K562 (cell line): Measurements from ENCODE around the gene SCTR. TPM values are rescaled to one million over a fixed set of nuclear protein-coding genes. Genes with fewer than 3 reads are reported as not detected.

ENCODE experiments used
- ATAC-seq: fragments of 200-7000 bp; cut with Tn5 transposase; 3 replicates; pipeline ENCODE4 v1.9.1; 2020; ENCODE audit warnings: moderate library complexity
- BruUV-seq: library from RNA; stranded (reverse); fragments of 400-500 nt; replicated peaks from 2 replicates; lab custom pipeline; 2021; lab: Mats Ljungman, UMichigan
- CTCF ChIA-PET: fragments of 300-600 bp; formaldehyde crosslinking; extraction: SDS; loops from one replicate; lab custom pipeline; 2021; ENCODE audit warnings: low intra/inter-chr PET ratio; lab: Yijun Ruan, JAX
- POLR2A ChIA-PET: fragments of 300-600, 350-650 bp; sonication (Branson Sonifier 250); formaldehyde crosslinking; extraction: SDS; loops from one replicate; lab custom pipeline; 2021; ENCODE audit warnings: antibody characterized with exemption, inconsistent platforms; lab: Yijun Ruan, JAX
- DNase-seq, 4 experiments: peaks; one replicate each; pipeline versions ENCODE4 v3.0.0 to v3.0.0-alpha.2; 2011 to 2018; ENCODE audit warnings: low spot score in 3 of 4, mixed read lengths in 3 of 4; ENCODE audit errors: extremely low read depth in 1 of 4
- FAIRE-seq: peaks from 2 replicates; lab custom pipeline; 2011; peaks lifted over from hg19 to GRCh38; lab: Jason Lieb, UNC
- H2AFZ ChIP-seq: 2 replicates; pipeline ENCODE4 v1.6.0; 2011; ENCODE audit warnings: low read depth, low read length, control low read depth, inconsistent platforms
- H3K27ac ChIP-seq: fragments of 200-600 bp; 3 replicates; pipeline ENCODE4 v1.8.0; 2011; ENCODE audit warnings: low read depth, mild to moderate bottlenecking, control low read depth, inconsistent platforms, low read length, moderate library complexity, mixed read lengths; ENCODE audit errors: extremely low read depth
- H3K27me3 ChIP-seq, 2 experiments: fragments of 300-600 bp in 1 of 2; 2 replicates in 1 of 2; 3 replicates in 1 of 2; pipeline versions ENCODE4 v1.6.0 to v1.8.0; 2011; ENCODE audit warnings: inconsistent platforms in 2 of 2, low read length in 2 of 2, mild to moderate bottlenecking in 1 of 2, mixed read lengths in 1 of 2, moderate library complexity in 1 of 2; ENCODE audit not compliant: control insufficient read depth in 2 of 2, insufficient read depth in 2 of 2
- H3K36me3 ChIP-seq: fragments of 300-600 bp; 3 replicates; pipeline ENCODE4 v1.8.0; 2011; ENCODE audit warnings: mild to moderate bottlenecking, low read length, inconsistent platforms; ENCODE audit not compliant: control insufficient read depth, insufficient read depth
- H3K4me1 ChIP-seq, 2 experiments: fragments of 200-600 bp in 1 of 2; replicated peaks in 1 of 2; 2 replicates in 1 of 2; 3 replicates in 1 of 2; pipeline versions ENCODE4 v1.5.1 to v1.8.0; 2011; ENCODE audit warnings: inconsistent platforms in 2 of 2, low read length in 2 of 2, mild to moderate bottlenecking in 1 of 2, mixed read lengths in 1 of 2, moderate library complexity in 1 of 2; ENCODE audit not compliant: control insufficient read depth in 2 of 2, insufficient read depth in 2 of 2
- H3K4me2 ChIP-seq: 2 replicates; pipeline ENCODE4 v1.6.1; 2011; ENCODE audit warnings: low read length, control low read depth, inconsistent platforms, mixed read lengths; ENCODE audit not compliant: insufficient read depth
- H3K4me3 ChIP-seq: fragments of 200-600 bp; sonication (generic), shearing (Covaris generic); 2 replicates; pipeline ENCODE4 v1.5.1; 2016; ENCODE audit warnings: control low read depth, inconsistent platforms
- H3K79me2 ChIP-seq: fragments of 200-600 bp; 3 replicates; pipeline ENCODE4 v1.8.0; 2011; ENCODE audit warnings: low read length, inconsistent platforms; ENCODE audit not compliant: control insufficient read depth, insufficient read depth
- H3K9ac ChIP-seq, 2 experiments: 2 replicates each; pipeline versions ENCODE4 v1.6.0 to v1.6.1; 2011; ENCODE audit warnings: low read depth in 2 of 2, low read length in 2 of 2, control low read depth in 1 of 2, inconsistent platforms in 1 of 2, mild to moderate bottlenecking in 1 of 2, mixed read lengths in 1 of 2; ENCODE audit not compliant: insufficient read depth in 1 of 2
- H3K9me1 ChIP-seq: one replicate; pipeline ENCODE4 v1.6.0; 2011; ENCODE audit warnings: inconsistent platforms, mild to moderate bottlenecking, low read length, moderate library complexity; ENCODE audit not compliant: control insufficient read depth, insufficient read depth
- H3K9me3 ChIP-seq: replicated peaks from 2 replicates; pipeline ENCODE4 v1.5.1; 2011; ENCODE audit warnings: low read depth, low read length, inconsistent platforms; ENCODE audit not compliant: control insufficient read depth, insufficient read depth
- H4K20me1 ChIP-seq: replicated peaks from 2 replicates; pipeline ENCODE4 v1.6.1; 2011; ENCODE audit warnings: low read length, inconsistent platforms, mixed read lengths; ENCODE audit not compliant: control insufficient read depth, insufficient read depth
- ATF7 ChIP-seq: fragments of 450-650 bp; IDR thresholded peaks from 2 replicates; pipeline ENCODE4 v1.7.1; 2014; ENCODE audit warnings: mild to moderate bottlenecking, moderate library complexity
- BACH1 ChIP-seq: fragments of 200-800 bp; sonication (Bioruptor generic); IDR thresholded peaks from 2 replicates; pipeline ENCODE4 v1.6.1; 2016; ENCODE audit warnings: missing genetic modification characterization, missing compliant biosample characterization
- ESRRB ChIP-seq: fragments of 250-450 bp; sonication (Bioruptor Pico); IDR thresholded peaks from 2 replicates; pipeline ENCODE4 v1.5.0; 2020; ENCODE audit warnings: mild to moderate bottlenecking, moderate library complexity, borderline replicate concordance
- GATAD2A ChIP-seq: fragments of 450-650 bp; IDR thresholded peaks from 2 replicates; pipeline ENCODE4 v1.6.1; 2017
- NFE2L1 ChIP-seq: fragments of 450-650 bp; IDR thresholded peaks from 2 replicates; pipeline ENCODE4 v1.6.1; 2016; ENCODE audit warnings: missing genetic modification characterization, low read depth, mild to moderate bottlenecking, missing compliant biosample characterization, moderate library complexity, borderline replicate concordance
- NFIX ChIP-seq: fragments of 250-450 bp; sonication (Bioruptor Pico); IDR thresholded peaks from 2 replicates; pipeline ENCODE4 v1.4.0; 2020; ENCODE audit warnings: low read depth, mild to moderate bottlenecking, moderate library complexity
- SMAD3 ChIP-seq: fragments of 450-650 bp; formaldehyde crosslinking; conservative IDR thresholded peaks from 2 replicates; pipeline ENCODE4 v1.4.0; 2020; ENCODE audit warnings: mild to moderate bottlenecking
- TBL1XR1 ChIP-seq, 2 experiments: IDR thresholded peaks; 2 replicates each; pipeline ENCODE4 v1.6.1; 2012; ENCODE audit warnings: improper control_type of control experiment in 2 of 2, low read length in 2 of 2, mild to moderate bottlenecking in 1 of 2
- ZNF184 ChIP-seq: sonication (generic); formaldehyde crosslinking; IDR thresholded peaks from 2 replicates; pipeline ENCODE4 v1.5.0; 2020; ENCODE audit warnings: missing genetic modification reagents
- ZNF232 ChIP-seq: sonication (generic); formaldehyde crosslinking; IDR thresholded peaks from 2 replicates; pipeline ENCODE4 v1.8.0; 2022; ENCODE audit warnings: mild to moderate bottlenecking, missing genetic modification reagents
- ZNF253 ChIP-seq: fragments of 250-450 bp; sonication (Bioruptor Pico); conservative IDR thresholded peaks from 2 replicates; pipeline ENCODE4 v1.6.1; 2021; ENCODE audit warnings: mild to moderate bottlenecking
- ZNF445 ChIP-seq: fragments of 250-450 bp; sonication (Bioruptor Pico); IDR thresholded peaks from 2 replicates; pipeline ENCODE4 v1.4.0; 2020; ENCODE audit warnings: low read depth, mild to moderate bottlenecking, moderate library complexity
- WGBS: fragments of 100-300 bp; shearing (Covaris generic); methylation state at CpG from one replicate; pipeline ENCODE4 v1.1.6; 2016; ENCODE audit warnings: low coverage, mixed read lengths; ENCODE audit not compliant: insufficient coverage; ENCODE audit errors: missing lambda C conversion rate; 5-methylcytosine and 5-hydroxymethylcytosine counted together
- in situ Hi-C: fragments of 300-500 bp; cut with MboI; formaldehyde crosslinking; loops from 4 replicates; pipeline ENCODE4 v1.15.0; 2018; ENCODE audit warnings: inconsistent platforms, mixed read lengths
- intact Hi-C: fragments of 100-400 bp; cut with micrococcal nuclease; formaldehyde crosslinking; loops from 2 replicates; pipeline ENCODE4 v1.14.2; 2022
- polyA plus RNA-seq, 8 experiments: library from polyadenylated mRNA; depleted of rRNA in 4 of 8; stranded (reverse) in 5 of 8; unstranded in 3 of 8; fragments of >200 nt; fragmentation: Nextera tagmentation in 2 of 8; fragmentation: Illumina TruSeq in 1 of 8; extraction: Ambion mirVana in 2 of 8; extraction: Trizol in 1 of 8; gene quantifications; 2 replicates each; pipeline versions ENCODE4 v1.2.1 to v1.2.3, GENCODE V29; 2011 to 2014; ENCODE audit warnings: inconsistent platforms in 1 of 8, missing spikeins in 1 of 8
- total RNA-seq, 7 experiments: library from RNA; depleted of rRNA in 6 of 7; stranded (reverse); fragments of >200 nt in 6 of 7; fragmentation: Illumina TruSeq in 2 of 7; extraction: Trizol in 2 of 7; gene quantifications; 2 replicates each; pipeline versions ENCODE4 v1.2.1 to v1.2.3, GENCODE V29; 2011 to 2021; ENCODE audit warnings: low replicate concordance in 1 of 7
- TF ChIP-seq, protein P1 (sequence below): sonication (generic); formaldehyde crosslinking; IDR thresholded peaks from 2 replicates; pipeline ENCODE4 v1.8.1; 2023; ENCODE audit warnings: mild to moderate bottlenecking, missing genetic modification reagents, moderate library complexity
- TF ChIP-seq, protein P2 (sequence below): IDR thresholded peaks from 3 replicates; pipeline ENCODE4 v1.6.1; 2011; ENCODE audit warnings: borderline replicate concordance, mild to moderate bottlenecking; ENCODE audit not compliant: insufficient read length, insufficient read depth

SCTR gene
- total and polyA plus RNA-seq, 9 of the 15 experiments (the other 6 are each of a cell fraction or from before 2014, with no cell fraction given), result not detected

DNA sequence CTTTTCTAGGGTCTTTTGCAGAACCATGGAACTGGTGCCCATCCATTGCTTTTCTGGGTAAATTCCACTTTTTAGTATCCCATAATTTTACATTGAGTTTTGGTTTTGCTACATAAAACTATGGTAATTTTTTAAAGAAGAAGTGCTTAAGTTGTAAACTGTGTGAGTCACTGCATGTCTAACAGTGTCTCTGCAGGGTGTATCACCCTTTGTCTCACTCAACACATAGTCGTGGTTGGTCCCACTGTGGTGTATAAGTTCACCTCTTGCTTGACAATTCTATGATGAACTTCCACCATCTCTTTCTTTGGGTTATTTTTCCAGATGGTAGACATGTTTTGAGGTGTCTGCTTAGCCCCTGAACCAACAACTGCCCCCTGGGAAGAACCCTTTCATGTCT lies 10.5 kb downstream of the SCTR start:
- Histone ChIP-seq H4K20me1 (no peaks in the 10 kb centered on the region), H3K27me3 (peaks cover 2 to 25% of the 10 kb centered on the region in 2 experiments; a peak in 3 of 5 replicates), H3K9me1 (no peaks in the 10 kb centered on the region), H3K79me2 (no peaks in the 10 kb centered on the region), H3K9ac (no peak overlapping the region), H3K4me2 (no peak overlapping the region), H3K4me3 (no peak overlapping the region), H3K27ac (no peak overlapping the region), H3K36me3 (no peaks in the 10 kb centered on the region), H3K4me1 (no peaks in the 10 kb centered on the region), H2AFZ (no peak overlapping the region), H3K9me3 (no peaks in the 10 kb centered on the region)
- ChIA-PET POLR2A (no interaction called here), CTCF (no interaction called here)
- 0% methylated on average over 1 of the region's 1 CpG for WGBS
- no peak for FAIRE-seq
- no peak for DNase-seq
- BruUV-seq, result no TSS peak
- ATAC-seq, result no peak
- intact Hi-C loops (no loop called here), in situ Hi-C loops (no loop called here)
- TF ChIP-seq SMAD3 (CRISPR knock-in tag), result no peak
- TF ChIP-seq, protein P1, sequence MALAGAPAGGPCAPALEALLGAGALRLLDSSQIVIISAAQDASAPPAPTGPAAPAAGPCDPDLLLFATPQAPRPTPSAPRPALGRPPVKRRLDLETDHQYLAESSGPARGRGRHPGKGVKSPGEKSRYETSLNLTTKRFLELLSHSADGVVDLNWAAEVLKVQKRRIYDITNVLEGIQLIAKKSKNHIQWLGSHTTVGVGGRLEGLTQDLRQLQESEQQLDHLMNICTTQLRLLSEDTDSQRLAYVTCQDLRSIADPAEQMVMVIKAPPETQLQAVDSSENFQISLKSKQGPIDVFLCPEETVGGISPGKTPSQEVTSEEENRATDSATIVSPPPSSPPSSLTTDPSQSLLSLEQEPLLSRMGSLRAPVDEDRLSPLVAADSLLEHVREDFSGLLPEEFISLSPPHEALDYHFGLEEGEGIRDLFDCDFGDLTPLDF, result no peak
- TF ChIP-seq ATF7, result no peak
- no peak for TF ChIP-seq ZNF445 (CRISPR knock-in tag)
- no peak for TF ChIP-seq BACH1 (tag)
- no peak for TF ChIP-seq NFE2L1 (tag)
- no peak for TF ChIP-seq TBL1XR1 (IDR thresholded peaks at IDR 0.05; ENCODE audit: low read length in 2 of 2)
- no peak for TF ChIP-seq ESRRB (CRISPR knock-in tag)
- no peak for TF ChIP-seq ZNF253 (CRISPR knock-in tag)
- no peak for TF ChIP-seq NFIX (CRISPR knock-in tag)
- TF ChIP-seq ZNF232 (CRISPR knock-in tag), result no peak
- TF ChIP-seq, protein P2, sequence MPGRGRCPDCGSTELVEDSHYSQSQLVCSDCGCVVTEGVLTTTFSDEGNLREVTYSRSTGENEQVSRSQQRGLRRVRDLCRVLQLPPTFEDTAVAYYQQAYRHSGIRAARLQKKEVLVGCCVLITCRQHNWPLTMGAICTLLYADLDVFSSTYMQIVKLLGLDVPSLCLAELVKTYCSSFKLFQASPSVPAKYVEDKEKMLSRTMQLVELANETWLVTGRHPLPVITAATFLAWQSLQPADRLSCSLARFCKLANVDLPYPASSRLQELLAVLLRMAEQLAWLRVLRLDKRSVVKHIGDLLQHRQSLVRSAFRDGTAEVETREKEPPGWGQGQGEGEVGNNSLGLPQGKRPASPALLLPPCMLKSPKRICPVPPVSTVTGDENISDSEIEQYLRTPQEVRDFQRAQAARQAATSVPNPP, result no peak
- TF ChIP-seq ZNF184, result no peak
- no peak for TF ChIP-seq GATAD2A
